IPS DF 19.7 (cell line): ENCODE results near the gene DYNC2LI1.

ENCODE experiments used
- DNase-seq: peaks from one replicate; pipeline ENCODE4 v3.0.0-alpha.2; 2013; ENCODE audit warnings: low read depth, low spot score

The DYNC2LI1 gene

DNA sequence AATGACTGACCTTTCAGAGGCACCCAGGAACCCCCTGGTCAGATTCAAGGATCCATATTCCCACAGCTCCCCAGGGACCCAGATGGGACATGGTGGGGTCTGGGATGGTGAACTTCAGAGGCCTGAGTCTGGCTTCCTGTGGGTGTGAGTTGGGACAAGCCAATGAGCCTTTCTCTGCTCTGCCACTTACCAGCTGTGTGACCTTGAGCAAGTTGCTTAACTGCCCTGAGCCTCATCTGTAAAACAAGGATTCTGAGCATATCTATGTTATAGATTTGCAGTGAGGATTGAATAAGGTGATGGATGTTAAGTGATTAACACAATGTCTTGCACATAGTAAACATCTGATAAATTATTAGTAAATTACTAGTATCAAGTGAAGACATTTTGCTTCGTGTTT, 71.3 kb downstream of the DYNC2LI1 start:
- DNase-seq, result no peak

DNA sequence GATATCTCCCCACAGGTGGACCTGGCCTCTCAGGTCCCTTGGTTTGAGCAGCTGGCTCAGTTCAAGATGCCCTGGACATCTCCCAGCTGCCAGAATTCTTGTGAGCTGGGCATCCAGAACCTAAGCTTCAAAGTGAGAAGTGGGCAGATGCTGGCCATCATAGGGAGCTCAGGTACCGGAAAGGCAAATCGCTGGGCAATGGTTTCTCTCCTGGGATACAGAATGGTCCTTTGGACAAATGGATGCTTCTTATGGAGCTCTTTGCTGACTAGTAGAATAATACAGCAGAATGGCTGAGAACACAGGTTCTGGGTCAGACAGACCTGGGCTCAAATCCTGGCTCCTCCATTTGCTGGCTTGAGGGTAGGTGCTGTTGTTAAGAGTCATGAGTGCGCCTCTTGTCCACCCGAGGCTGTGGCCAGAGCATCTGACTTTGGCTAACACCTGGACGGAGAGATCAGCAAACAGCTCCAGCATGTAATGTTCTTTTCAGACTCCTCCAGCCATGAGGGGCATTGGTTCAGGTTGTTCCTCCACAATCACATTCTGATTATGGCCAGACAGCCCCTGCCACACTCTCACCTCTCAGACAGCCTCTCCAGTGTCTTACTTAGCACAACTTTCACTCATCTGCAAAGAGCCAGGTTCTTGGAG, 72.4 kb downstream of the DYNC2LI1 start:
- DNase-seq, result no peak

DNA sequence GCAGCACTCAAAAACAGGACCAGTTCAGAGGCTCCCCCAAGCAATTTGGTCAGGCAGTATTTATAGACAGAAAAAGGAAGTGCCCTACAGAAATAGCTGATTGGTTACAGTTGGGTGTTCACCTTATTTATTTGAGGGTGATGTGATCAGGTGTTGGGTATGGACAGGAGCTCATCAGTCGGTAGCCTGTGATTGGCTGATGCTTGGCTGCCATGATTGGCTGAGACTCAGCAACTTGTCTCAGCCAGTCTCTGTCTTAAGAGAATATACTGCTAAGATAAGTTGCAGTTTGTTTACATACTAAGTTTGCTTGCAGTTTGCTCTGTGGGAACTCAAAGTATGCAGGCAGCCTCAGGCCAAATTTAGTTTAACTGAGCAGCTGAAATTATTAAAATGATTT, 74.4 kb downstream of the DYNC2LI1 start:
- DNase-seq, result no peak

DNA sequence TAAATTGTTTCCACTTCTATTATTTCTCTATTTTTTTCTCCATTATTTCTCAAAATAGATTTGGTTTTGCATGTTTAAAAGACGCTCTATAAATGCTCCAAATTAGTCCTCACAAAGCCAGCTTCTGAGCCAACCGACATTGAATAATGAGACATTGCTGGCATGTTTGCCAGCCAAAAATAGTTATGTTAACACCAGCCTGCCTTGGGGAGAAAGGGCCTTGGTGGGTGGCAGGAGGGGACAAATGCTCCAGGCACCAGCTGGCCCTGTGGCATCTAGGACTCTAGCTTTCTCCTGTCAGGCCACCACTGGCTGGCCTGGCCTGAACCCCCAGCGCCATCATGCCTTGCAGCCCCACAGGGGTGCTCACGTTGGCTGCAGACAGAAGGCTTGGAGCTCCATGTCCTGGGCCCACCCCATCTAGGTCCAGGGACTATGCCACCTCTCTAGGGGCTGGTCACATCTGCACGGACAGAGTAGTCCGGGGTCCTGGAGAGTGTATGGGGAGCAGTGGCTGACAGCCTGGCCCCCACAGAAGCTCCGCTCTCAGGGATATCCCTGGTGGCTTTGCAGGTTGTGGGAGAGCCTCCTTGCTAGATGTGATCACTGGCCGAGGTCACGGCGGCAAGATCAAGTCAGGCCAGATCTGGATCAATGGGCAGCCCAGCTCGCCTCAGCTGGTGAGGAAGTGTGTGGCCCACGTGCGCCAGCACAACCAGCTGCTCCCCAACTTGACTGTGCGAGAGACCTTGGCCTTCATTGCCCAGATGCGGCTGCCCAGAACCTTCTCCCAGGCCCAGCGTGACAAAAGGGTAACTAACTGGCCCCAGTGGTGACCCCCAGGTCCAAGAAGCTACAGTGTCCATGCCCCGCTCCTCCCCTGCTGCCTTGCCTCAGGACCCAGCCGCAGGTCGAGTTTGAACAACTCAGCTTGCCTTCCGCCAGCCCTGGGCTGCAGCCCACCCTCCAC, 77.5 kb downstream of the DYNC2LI1 start:
- DNase-seq, result no peak

DNA sequence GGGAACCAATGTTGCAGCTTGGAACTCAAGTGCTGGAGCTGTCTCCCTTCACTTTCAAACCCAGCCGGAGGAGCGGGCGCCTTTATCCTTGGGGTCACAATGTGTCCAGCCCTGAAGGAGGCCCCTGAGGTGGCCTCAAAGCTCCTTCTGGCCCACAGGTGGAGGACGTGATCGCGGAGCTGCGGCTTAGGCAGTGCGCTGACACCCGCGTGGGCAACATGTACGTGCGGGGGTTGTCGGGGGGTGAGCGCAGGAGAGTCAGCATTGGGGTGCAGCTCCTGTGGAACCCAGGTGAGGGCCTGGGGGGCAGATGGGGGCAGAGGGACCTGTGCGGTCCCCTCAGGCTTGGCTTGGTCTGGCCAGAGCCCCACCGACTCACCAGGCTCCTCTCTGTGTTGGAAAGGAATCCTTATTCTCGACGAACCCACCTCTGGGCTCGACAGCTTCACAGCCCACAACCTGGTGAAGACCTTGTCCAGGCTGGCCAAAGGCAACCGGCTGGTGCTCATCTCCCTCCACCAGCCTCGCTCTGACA, 78.4 kb downstream of the DYNC2LI1 start:
- DNase-seq, result no peak

DNA sequence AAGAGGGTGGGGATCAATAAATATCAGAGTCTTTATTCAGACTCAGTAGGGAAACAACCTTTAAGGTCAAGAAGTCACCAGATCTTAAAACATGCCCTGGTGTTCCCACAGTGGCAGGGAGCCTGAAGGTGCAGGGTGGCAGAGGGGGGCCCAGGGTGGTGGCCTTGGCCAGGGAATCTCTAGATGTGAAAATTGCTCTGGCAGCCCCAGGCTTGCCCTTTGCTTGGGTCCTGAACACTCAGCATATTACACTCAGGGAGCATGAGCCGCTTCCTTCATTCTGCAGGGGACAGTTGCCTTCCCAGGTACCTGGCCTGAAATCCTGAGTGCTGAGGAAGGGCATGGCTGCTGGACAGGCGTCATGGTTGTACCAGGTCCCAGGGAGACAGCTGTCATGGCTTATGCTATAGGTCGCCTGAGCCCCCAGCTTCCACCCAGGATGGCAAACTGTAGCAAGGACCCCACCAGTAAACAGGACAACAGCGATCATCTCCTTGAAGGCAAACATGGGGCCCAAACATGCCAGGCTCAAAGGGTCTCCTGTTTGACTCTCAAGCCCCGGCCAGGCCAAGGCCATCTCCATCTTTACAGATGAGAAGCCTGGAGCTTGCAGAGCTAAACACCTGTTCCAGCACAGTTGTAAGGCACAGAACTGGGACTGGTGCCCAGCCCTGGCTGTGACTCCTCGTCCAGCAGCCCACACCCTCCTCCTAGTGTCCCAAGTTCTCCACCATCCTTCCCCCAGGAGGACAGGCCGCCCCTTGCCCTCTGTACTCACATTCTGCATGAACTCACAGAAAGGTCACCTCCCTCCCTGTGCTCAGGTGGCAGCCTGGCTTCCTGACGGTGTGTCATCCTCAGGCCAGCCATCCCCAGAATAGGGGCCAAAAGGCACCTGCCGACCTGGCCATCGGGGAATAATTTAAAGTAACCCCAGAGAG, 79.6 kb downstream of the DYNC2LI1 start:
- no peak for DNase-seq

DNA sequence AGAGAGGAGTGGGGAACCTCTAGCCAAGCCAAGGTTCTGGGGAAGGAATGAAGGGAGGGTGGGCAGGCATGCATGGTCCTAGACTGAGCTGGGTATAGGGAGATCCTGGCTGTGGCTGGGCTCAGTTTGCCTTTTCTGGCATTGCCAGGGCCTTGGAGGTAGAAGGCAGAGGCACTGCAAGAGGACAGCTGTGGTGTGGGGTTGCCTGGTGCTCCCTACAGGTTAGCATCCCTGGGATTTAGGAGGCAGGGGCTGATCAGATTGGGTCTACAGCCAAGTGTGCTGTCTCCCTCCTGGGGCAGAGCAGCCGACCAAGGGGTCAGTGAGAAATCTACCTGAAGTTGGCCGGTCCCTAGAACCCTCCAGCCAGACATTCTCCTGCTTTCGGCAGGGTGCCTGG, 80.8 kb downstream of the DYNC2LI1 start:
- no peak for DNase-seq

DNA sequence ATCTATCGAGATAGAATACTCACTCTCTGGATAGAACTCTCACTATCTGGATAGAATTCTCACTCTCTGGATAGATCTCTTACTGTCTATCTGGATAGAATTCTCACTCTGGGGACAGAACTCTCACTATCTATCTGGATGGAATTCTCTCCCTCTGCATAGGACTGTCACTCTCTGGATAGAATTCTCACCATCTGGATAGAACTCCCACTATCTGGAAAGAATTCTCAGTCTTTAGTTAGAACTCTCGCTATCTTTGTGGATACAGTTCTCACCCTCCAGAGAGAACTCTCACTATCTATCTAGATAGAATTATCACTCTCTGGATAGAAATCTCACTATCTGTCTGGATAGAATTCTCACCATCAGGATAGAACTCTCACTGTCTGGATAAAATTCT, 81.5 kb downstream of the DYNC2LI1 start:
- DNase-seq, result no peak
